NOMO-1 treated with dmso at 0.1 percent for 144 hours (cell line): ENCODE results near the gene CYB5B.

Experiments used
- DNase-seq: peaks from one replicate; lab custom pipeline; 2025; ENCODE audit not compliant: unreplicated experiment; lab: John Stamatoyannopoulos, UW

Gene CYB5B

DNA sequence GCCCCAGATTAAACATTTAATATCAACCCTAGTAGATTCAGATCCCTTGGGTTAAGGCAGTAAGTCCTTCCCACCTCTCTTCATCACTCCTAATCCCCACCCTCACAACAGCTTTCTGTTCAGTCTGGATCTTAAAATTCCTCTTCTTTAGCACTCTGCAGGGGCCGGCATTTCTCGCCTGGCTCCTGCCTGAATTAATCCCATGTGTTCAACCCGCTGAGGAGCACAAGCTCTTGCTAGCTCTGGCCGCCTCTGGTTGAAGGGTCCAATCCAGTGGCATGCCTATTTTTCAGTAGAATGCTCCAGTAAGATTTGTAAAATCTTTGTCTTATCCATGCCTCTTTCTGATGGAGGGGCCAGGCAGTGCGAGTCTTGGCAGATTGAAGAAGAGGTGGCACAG, 59.2 kb downstream of the CYB5B start:
- DNase-seq: no peak

GRCh38 chr16:69485361-69485760, 60.9 kb downstream of the CYB5B start:
- no peak for DNase-seq

DNA sequence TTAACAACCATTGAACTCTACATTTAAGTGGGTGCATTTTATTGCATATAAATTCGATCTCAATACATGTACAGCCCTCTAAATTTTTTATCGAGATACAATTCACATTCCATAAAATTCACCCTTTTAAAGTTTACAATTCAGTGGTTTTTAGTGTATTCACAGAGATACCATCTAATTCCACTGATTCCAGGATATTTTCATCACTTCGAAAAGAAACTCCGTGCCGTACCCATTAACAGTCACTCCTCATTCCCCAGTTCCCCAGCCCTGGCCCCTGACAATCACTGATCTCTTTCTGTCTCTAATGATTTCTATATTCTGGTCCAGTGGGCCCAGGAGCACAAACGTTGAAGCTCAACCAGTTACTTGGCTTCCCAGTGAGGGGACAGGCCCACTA, 61.4 kb downstream of the CYB5B start:
- DNase-seq: no peak

DNA sequence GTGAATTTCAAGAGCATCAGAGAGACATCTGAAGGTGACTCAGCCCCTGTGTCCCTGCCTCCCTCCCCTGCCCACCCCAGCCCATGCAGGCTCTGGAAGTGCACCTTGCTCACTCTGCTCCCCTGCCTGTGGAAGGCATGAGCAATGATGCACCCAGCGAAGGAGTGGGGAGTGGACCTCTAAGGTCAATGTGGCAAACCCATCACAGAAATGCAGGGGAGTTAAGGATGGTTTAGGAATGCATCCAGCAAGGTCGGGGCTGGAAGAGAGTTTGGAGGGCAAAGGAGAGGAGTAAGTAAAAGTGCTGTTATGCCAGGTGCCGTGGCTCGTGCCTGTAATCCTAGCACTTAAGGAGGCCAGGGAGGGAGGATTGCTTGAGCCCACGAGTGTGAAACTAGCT, 61.9 kb downstream of the CYB5B start:
- no peak for DNase-seq

- no peak for DNase-seq
Observed at GRCh38 chr16:69486724-69487123, 62.3 kb downstream of the CYB5B start.

GRCh38 chr16:69490707-69491324, 66.4 kb downstream of the CYB5B start:
- no peak for DNase-seq

DNA sequence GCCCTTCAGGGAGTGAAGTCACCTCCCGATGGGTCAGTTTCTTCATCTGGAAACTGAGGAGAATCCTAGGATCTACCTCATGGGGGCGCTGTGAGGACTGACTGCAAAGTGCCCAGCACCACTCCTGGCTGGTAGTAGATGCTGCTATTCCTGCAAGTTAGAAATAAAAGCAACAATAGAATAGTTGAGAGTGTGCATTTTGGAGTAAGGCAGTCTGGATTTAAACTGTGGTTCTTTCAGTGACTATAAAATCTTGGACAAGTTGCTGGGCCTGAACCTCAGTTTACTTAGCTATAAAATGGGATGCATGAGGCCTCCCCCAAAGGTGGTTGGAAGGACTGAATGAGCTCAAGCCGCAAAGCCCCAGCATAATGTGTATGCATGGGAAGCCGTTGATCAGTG, 70.6 kb downstream of the CYB5B start:
- DNase-seq: no peak

DNA sequence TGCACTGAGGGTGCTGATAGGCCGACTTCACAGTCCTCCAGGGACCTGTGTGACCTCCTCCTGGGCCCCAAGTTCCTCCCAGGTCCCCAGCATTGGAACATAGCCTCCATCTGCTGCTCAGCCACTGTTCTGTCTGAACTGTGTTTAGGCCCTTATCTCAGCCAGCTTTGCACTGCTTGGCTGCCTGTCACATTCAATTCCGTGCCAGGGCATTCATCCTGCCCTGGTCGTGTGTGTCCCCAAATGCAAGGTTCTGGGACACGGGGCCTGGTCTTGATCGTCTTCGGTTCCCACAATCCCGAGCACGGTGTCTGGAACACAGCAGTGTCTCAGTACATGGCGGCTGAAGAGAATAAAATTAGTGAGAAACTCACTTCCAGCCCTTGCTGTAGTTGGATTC, 71.4 kb downstream of the CYB5B start:
- DNase-seq: no peak

- no peak for DNase-seq
Observed at GRCh38 chr16:69496376-69496775, 72.0 kb downstream of the CYB5B start.

- no peak for DNase-seq
Observed at GRCh38 chr16:69496896-69497295, 72.5 kb downstream of the CYB5B start.

DNA sequence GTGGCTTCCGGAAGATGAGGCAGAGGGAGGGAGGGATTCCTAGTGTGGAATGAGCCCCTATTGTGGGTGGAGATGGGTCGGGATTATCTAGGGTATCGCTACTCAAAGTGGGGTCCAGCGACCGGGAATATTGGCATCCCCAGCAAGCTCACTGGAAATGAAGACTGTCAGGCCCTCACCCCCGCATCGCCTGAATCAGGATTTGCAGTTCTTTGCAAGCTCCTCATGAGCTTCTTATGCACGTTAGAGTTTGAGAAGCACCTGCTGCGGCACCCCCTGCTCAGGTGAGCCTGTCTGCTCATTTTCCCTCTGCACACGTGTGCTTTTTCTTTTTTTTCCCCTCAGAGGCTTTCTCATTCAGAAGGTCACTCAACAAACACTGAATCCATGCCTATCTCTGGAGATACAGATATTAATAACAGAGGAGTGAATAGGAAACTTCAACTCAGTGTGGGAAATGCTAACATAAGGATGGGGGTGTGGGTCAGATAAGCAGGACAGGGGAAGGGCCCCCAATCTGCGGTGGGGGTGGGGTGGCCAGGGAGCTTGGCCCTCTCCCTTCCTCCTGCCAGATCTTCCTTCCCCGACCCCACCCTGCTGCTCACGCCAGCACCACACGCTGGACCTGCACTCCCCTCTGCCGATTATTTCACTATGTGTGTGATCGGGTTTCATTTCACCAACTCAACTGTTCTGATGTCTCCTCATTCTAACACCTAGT, 73.6 kb downstream of the CYB5B start:
- no peak for DNase-seq

DNA sequence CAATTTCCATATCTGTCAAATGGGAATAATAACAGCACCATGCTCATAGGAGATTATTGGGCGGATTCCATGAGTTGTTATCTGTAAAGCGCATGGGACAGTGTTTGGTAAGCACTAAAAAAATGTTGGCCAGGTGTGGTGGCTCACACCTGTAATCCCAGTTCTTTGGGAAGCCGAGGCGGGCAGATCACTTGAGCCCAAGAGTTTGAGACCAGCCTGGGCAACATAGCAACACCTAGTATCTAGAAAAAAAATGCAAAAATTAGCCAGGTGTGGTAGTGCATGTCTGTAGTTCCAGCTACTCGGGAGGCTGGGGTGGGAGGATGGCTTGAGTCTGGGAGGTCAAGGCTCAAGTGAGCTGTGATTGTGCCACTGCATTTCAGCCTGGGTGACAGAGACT, 74.5 kb downstream of the CYB5B start:
- no peak for DNase-seq

- DNase-seq: no peak
Observed at GRCh38 chr16:69499541-69500230, 75.3 kb downstream of the CYB5B start.

- no peak for DNase-seq
Observed at GRCh38 chr16:69500496-69500895, 76.1 kb downstream of the CYB5B start.

- peak; percentile 33 for DNase-seq
Observed at GRCh38 chr16:69501956-69502745, 77.7 kb downstream of the CYB5B start.

DNA sequence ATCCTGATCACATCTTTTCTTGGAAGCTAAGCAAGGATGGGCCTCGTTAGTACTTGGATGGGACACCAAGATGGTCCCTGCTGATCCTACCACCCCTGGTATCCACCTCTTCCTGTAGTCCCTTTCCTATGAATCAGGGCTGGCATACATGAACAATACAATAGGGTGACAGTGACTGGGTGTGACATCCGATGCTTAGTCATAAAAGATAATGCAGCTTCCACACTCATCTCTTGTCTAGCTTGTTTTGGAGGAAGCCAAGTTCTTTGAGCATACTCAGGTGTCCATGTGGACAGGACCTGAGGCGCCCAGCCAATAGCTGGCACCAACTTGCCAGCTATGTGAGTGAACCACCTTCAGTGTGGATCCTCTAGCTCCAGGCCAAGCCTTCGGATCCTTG, 78.8 kb downstream of the CYB5B start:
- no peak for DNase-seq

- no peak for DNase-seq
Observed at GRCh38 chr16:69508033-69508755, 83.8 kb downstream of the CYB5B start.

DNA sequence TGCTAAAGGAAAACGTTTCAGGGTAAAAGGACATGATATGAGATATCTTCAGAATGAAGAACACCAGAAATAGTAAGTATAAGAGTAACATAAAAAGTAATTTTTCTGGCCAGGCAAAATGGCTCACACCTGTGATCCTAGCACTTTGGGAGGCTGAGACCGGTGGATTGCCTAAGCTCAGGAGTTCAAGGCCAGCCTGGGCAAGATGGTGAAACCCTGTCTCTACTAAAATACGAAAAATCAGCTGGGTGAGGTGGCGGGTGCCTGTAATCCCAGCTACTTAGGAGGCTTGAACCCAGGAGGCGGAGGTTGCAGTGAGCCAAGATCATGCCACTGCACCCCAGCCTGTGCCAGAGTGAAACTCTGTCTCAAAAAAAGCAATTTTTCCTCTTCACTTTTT, 84.7 kb downstream of the CYB5B start:
- DNase-seq: no peak

DNA sequence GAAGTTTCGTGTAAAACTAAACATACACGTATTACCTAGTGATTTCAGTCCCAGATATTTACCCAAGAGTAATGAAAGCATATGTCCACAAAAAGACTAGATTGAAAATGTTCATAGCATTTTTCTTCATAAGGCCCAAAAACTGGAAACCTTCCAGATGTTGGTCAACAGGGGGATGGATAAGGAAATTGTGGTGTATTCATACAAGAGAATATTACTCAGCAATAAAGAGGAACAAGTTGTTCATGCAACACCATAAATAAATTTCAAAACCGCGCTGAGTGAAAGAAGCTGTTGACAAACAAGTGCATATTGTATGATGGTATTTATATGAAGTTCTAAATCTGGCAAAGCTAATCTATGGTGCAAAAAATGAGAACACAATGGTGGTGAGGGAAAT, 87.2 kb downstream of the CYB5B start:
- no peak for DNase-seq

DNA sequence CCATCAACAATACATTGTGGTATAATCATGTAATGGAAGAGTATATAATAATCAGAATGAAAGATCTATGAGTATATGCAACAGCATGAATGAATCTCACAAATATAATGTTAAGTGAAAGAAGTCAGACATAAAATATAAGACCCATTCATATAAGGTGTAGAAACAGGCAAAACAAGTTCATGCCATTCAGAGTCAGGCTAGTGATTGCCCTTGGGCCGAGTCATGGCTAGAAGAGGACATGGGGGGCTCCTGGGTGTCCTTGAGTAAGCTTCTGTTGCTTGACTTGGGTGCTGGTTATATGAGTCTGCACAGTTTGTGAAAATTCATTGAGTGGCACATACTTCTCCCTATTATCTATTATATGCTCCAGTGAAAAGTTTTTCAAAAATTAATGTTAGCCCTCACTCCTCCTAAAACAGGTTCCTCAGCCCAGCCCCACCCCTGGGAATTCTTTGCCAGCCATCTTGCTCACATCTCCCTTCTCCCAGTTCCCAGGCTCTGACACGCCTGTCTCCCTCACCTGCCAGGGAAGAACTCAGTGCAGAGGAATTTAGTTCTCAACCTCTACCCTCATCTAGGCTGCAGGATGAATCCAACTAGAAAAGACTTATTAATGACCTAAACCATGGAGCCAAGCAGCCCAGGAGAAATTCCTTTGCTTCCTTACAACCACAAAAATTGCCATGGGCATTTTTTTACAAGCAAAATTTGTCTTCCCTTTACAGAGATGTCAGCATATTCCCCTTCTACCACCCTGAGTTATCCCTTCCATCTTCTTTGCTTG, 89.0 kb downstream of the CYB5B start:
- no peak for DNase-seq
